ENCODE data around the gene PIP4K2C. TPM values are rescaled to one million over a fixed set of nuclear protein-coding genes. Genes with fewer than 3 reads are reported as not detected.

Gene PIP4K2C
- total RNA-seq, 2 experiments from 2014 or later = 15.1 to 17.3 TPM

- ATAC-seq (ENCODE audit: poor library complexity) = no peak
- H3K27me3 Mint-ChIP-seq = peaks cover 4% of the 10 kb centered on the region
- H3K4me1 Mint-ChIP-seq (ENCODE audit: low read depth) = peaks cover 51% of the 10 kb centered on the region
Observed at GRCh38 chr12:57547288-57548012, 43.5 kb upstream of the PIP4K2C start.

GRCh38 chr12:57548013-57548315 is 43.0 kb upstream of the PIP4K2C start:
- Histone ChIP-seq H3K27ac (ENCODE audit: low read depth in 1 of 2, low read length in 2 of 2) (no peak overlapping the region), H3K9me3 (ENCODE audit: control insufficient read depth in 1 of 2, insufficient read depth in 1 of 2, low read length in 2 of 2) (no peaks in the 10 kb centered on the region), H3K4me1 (ENCODE audit: insufficient read depth, low read length) (peaks cover 35% of the 10 kb centered on the region), H3K4me3 (ENCODE audit: low read length) (no peak overlapping the region), H3K27me3 (ENCODE audit: control insufficient read depth in 1 of 2, insufficient read depth in 2 of 2, low read length in 2 of 2) (peaks cover 4 to 8% of the 10 kb centered on the region in 2 experiments), H3K36me3 (ENCODE audit: insufficient read depth, low read length) (no peaks in the 10 kb centered on the region)
- H3K4me1 Mint-ChIP-seq (ENCODE audit: low read depth) = peaks cover 51% of the 10 kb centered on the region
- H3K9me3 Mint-ChIP-seq = no peaks in the 10 kb centered on the region
- H3K36me3 Mint-ChIP-seq (ENCODE audit: low read depth) = peaks cover 13% of the 10 kb centered on the region
- POLR2A ChIA-PET = no interaction called here
- no peak for DNase-seq
- intact Hi-C loops (cut with DNase I, micrococcal nuclease) = loop anchor here (5.0 kb wide), 2 partner anchors 61 to 71 kb away; partner anchors contain the start of genes ARHGAP9 (in 1 of the 2) and MARS1 (in 1 of the 2)
- peak overlapping the region; percentile 86 for H3K27ac Mint-ChIP-seq
- peak overlapping the region; percentile 100 for H3K4me3 Mint-ChIP-seq
- no peak for TF ChIP-seq CTCF (IDR thresholded peaks at IDR 0.05)
- no peak for ATAC-seq (ENCODE audit: poor library complexity)
- CTCF ChIA-PET = no interaction called here
- H3K27me3 Mint-ChIP-seq = peaks cover 4% of the 10 kb centered on the region

More at GRCh38 chr12:57547288-57548012, 43.5 kb upstream of the PIP4K2C start:
- Histone ChIP-seq H3K4me3 (ENCODE audit: low read length) (peak overlapping the region; percentile 74), H3K4me1 (ENCODE audit: insufficient read depth, low read length) (peaks cover 35% of the 10 kb centered on the region), H3K36me3 (ENCODE audit: insufficient read depth, low read length) (no peaks in the 10 kb centered on the region), H3K27ac (ENCODE audit: low read depth in 1 of 2, low read length in 2 of 2) (peak overlapping the region in 1 of 2 donors; percentile 63), H3K9me3 (ENCODE audit: control insufficient read depth in 1 of 2, insufficient read depth in 1 of 2, low read length in 2 of 2) (no peaks in the 10 kb centered on the region), H3K27me3 (ENCODE audit: control insufficient read depth in 1 of 2, insufficient read depth in 2 of 2, low read length in 2 of 2) (peaks cover 4 to 8% of the 10 kb centered on the region in 2 experiments)
- Mint-ChIP-seq H3K27ac (peak overlapping the region; percentile 86), H3K4me3 (peak overlapping the region; percentile 100), H3K36me3 (ENCODE audit: low read depth) (peaks cover 13% of the 10 kb centered on the region), H3K9me3 (no peaks in the 10 kb centered on the region)
- no peak for TF ChIP-seq CTCF (IDR thresholded peaks at IDR 0.05)
- no peak for DNase-seq
- intact Hi-C loops (cut with DNase I, micrococcal nuclease) = loop anchor here (1.0 to 5.0 kb wide), 7 partner anchors 25 to 89 kb away; partner anchors contain the start of genes ARHGAP9 (in 1 of the 2), GLI1 (in 1 of the 2), MARS1 (in 1 of the 2) and MBD6 (in 1 of the 2)
- ChIA-PET POLR2A (interaction anchor here (0.6 to 2.6 kb wide), 12 partner anchors 9 to 197 kb away, joined by 3 to 11 read pairs (median 4); partner anchors contain the start of gene TSPAN31), CTCF (interaction anchor here (0.6 to 1.4 kb wide), 5 partner anchors 9 to 88 kb away, joined by 3 read pairs; partner anchors contain the start of gene GLI1)

DNA sequence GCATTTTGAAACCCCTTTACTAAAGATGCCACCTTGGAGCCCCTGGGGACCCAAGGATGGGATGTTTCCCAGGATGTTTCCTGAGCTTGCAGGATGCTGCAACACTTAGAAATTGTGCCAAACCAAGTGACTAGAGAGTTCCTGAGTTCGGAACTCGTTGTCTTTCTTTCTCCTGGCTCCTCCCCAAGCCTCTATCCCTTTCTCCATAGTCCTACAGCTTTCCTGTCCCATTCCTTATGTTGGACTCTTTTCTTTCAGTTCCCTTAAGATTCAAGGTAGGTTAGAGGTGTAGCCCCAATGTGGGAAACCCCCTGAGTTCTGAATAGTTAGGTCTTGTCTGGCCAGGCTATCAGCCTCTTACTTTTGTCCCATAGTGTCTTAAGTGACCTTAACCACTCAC is 42.5 kb upstream of the PIP4K2C start:
- intact Hi-C loops (cut with DNase I, micrococcal nuclease) = loop anchor here (5.0 kb wide), 2 partner anchors 61 to 71 kb away; partner anchors contain the start of genes ARHGAP9 (in 1 of the 2) and MARS1 (in 1 of the 2)
- Mint-ChIP-seq H3K27ac (no peak overlapping the region), H3K4me1 (ENCODE audit: low read depth) (peaks cover 48% of the 10 kb centered on the region), H3K9me3 (no peaks in the 10 kb centered on the region), H3K4me3 (peak overlapping the region; percentile 49), H3K27me3 (peaks cover 4% of the 10 kb centered on the region), H3K36me3 (ENCODE audit: low read depth) (peaks cover 13% of the 10 kb centered on the region)
- ATAC-seq (ENCODE audit: poor library complexity) (no peak), DNase-seq (no peak)
- Histone ChIP-seq H3K4me1 (ENCODE audit: insufficient read depth, low read length) (peaks cover 33% of the 10 kb centered on the region), H3K36me3 (ENCODE audit: insufficient read depth, low read length) (no peaks in the 10 kb centered on the region), H3K4me3 (ENCODE audit: low read length) (no peak overlapping the region), H3K9me3 (ENCODE audit: control insufficient read depth in 1 of 2, insufficient read depth in 1 of 2, low read length in 2 of 2) (no peaks in the 10 kb centered on the region), H3K27ac (ENCODE audit: low read depth in 1 of 2, low read length in 2 of 2) (no peak overlapping the region), H3K27me3 (ENCODE audit: control insufficient read depth in 1 of 2, insufficient read depth in 2 of 2, low read length in 2 of 2) (peaks cover 4 to 8% of the 10 kb centered on the region in 2 experiments)
- ChIA-PET POLR2A (no interaction called here), CTCF (no interaction called here)
- no peak for TF ChIP-seq CTCF (IDR thresholded peaks at IDR 0.05)
